ENCODE data around the gene DAB2IP.

DAB2IP gene

GRCh38 chr9:121824651-121825030, 173.2 kb downstream of the DAB2IP start:
- in situ Hi-C loops (cut with HindIII; ENCODE audit: low sequenced_read_pairs): no loop called here
- no peak for DNase-seq (ENCODE audit: low read depth, low spot score)
- H3K4me3 ChIP-seq (ENCODE audit: low read depth, low read length): no peak overlapping the region

GRCh38 chr9:121825031-121825691, 173.7 kb downstream of the DAB2IP start:
- H3K4me3 ChIP-seq (ENCODE audit: low read depth, low read length): no peak overlapping the region
- DNase-seq (ENCODE audit: low read depth, low spot score): no peak
- TF ChIP-seq, protein P1, sequence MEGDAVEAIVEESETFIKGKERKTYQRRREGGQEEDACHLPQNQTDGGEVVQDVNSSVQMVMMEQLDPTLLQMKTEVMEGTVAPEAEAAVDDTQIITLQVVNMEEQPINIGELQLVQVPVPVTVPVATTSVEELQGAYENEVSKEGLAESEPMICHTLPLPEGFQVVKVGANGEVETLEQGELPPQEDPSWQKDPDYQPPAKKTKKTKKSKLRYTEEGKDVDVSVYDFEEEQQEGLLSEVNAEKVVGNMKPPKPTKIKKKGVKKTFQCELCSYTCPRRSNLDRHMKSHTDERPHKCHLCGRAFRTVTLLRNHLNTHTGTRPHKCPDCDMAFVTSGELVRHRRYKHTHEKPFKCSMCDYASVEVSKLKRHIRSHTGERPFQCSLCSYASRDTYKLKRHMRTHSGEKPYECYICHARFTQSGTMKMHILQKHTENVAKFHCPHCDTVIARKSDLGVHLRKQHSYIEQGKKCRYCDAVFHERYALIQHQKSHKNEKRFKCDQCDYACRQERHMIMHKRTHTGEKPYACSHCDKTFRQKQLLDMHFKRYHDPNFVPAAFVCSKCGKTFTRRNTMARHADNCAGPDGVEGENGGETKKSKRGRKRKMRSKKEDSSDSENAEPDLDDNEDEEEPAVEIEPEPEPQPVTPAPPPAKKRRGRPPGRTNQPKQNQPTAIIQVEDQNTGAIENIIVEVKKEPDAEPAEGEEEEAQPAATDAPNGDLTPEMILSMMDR (IDR thresholded peaks at IDR 0.05; ENCODE audit: low read depth, low read length): no peak
- in situ Hi-C loops (cut with HindIII; ENCODE audit: low sequenced_read_pairs): no loop called here

More at GRCh38 chr9:121824651-121825030, 173.2 kb downstream of the DAB2IP start:
- TF ChIP-seq, protein P1 (IDR thresholded peaks at IDR 0.05; ENCODE audit: low read depth, low read length): no peak

DNA sequence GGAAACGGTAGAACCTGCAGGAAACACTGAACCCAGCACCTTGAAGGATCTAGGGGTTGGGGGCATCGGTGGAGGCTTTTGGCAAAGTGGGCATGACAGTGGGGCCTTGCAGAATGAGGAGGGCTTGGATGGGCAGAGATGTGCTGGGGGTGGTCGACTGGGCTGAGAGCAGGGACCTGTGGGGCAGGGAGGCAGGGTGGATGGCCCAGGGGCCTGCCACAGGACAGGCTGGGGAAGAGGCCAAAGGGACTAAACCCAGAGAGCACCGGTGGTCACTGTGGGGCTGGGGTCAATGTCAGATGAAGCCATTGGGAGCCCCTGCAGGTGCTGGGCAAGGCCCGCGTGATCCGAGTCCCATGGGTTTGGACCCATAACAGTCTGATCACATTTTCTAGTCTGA, 175.3 kb downstream of the DAB2IP start:
- in situ Hi-C loops (cut with HindIII; ENCODE audit: low sequenced_read_pairs): no loop called here
- TF ChIP-seq, protein P1 (IDR thresholded peaks at IDR 0.05; ENCODE audit: low read depth, low read length): no peak
- DNase-seq (ENCODE audit: low read depth, low spot score): no peak

GRCh38 chr9:121827251-121827967, 176.0 kb downstream of the DAB2IP start:
- in situ Hi-C loops (cut with HindIII; ENCODE audit: low sequenced_read_pairs): no loop called here
- no peak for DNase-seq (ENCODE audit: low read depth, low spot score)
- TF ChIP-seq, protein P1 (IDR thresholded peaks at IDR 0.05; ENCODE audit: low read depth, low read length): no peak
- no peak overlapping the region for H3K4me3 ChIP-seq (ENCODE audit: low read depth, low read length)

More for the DNA sequence above, 175.3 kb downstream of the DAB2IP start:
- H3K4me3 ChIP-seq (ENCODE audit: low read depth, low read length): no peak overlapping the region

DNA sequence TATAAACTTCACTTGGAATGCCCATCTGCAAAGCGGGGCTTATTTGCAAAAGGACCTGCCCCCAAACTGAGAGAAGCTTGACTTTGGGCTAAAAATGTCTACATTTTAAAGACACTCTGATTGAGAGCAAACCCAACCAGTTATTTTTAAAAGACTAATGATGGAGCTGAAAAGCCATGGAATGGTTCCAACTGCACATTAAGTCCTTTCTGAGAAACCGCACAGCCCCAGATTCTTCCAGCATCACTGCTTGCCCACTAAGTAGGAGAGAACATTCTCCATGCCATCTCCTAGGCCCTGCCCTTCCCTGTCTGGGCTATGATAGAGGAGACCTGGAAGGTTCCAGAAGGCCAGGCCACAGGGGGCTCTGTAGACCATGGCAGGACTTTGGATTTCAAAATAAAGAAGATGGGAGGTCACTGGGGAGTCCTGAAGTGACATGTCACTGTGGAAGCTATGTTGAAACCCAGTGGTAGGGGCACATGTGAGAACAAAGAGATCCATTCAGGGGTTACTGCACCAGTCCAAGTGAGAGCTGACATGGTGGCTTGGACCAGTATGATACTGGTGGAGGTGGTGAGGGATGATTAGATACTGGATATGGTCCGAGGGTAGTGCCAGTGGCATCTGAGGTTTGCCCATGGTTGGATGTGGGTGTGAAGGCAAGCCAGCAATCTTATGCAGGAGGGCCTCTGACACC, 179.2 kb downstream of the DAB2IP start:
- TF ChIP-seq, protein P1 (IDR thresholded peaks at IDR 0.05; ENCODE audit: low read depth, low read length): no peak
- in situ Hi-C loops (cut with HindIII; ENCODE audit: low sequenced_read_pairs): no loop called here
- DNase-seq (ENCODE audit: low read depth, low spot score): peak; percentile 22
- no peak overlapping the region for H3K4me3 ChIP-seq (ENCODE audit: low read depth, low read length)

GRCh38 chr9:121831869-121832268, 180.4 kb downstream of the DAB2IP start:
- TF ChIP-seq, protein P1 (IDR thresholded peaks at IDR 0.05; ENCODE audit: low read depth, low read length): no peak
- in situ Hi-C loops (cut with HindIII; ENCODE audit: low sequenced_read_pairs): no loop called here
- H3K4me3 ChIP-seq (ENCODE audit: low read depth, low read length): no peak overlapping the region
- DNase-seq (ENCODE audit: low read depth, low spot score): no peak

Data from astrocyte of the spinal cord (primary cell).